HG02759 (cell line): Measurements from ENCODE around the gene NFATC4.
A peak's percentile ranks its signal among the peaks of the same experiment; 100 is the strongest.
"Not testable (repeated sequence)": the region's sequence is repeated elsewhere in the genome, so short reads cannot be mapped to it uniquely, and the experiment has no call there.

Experiments used
- ATAC-seq: cut with Tn5 transposase; IDR thresholded peaks from one replicate; pipeline ENCODE4 v1.9.1; 2021; ENCODE audit warnings: mild to moderate bottlenecking, moderate library complexity; ENCODE audit not compliant: unreplicated experiment

Gene NFATC4

GRCh38 chr14:24338843-24339242 lies 29.1 kb upstream of the NFATC4 start:
- no peak for ATAC-seq

GRCh38 chr14:24339284-24340151 lies 28.5 kb upstream of the NFATC4 start, which contains the start of gene RIPK3:
Gene RIPK3 (minus strand): TSS chr14:24339991. CDS start chr14:24339826, 165 bp downstream.
- peak; percentile 89 for ATAC-seq

GRCh38 chr14:24340606-24341005 lies 27.4 kb upstream of the NFATC4 start:
- ATAC-seq: no peak

- no peak for ATAC-seq
Measured at GRCh38 chr14:24342889-24343288, 25.1 kb upstream of the NFATC4 start.

GRCh38 chr14:24343795-24344660 lies 24.0 kb upstream of the NFATC4 start:
- no peak for ATAC-seq

- ATAC-seq: no peak
Measured at GRCh38 chr14:24347134-24347533, 20.9 kb upstream of the NFATC4 start.

- ATAC-seq: no peak
Measured at GRCh38 chr14:24348186-24348585, 19.8 kb upstream of the NFATC4 start.

DNA sequence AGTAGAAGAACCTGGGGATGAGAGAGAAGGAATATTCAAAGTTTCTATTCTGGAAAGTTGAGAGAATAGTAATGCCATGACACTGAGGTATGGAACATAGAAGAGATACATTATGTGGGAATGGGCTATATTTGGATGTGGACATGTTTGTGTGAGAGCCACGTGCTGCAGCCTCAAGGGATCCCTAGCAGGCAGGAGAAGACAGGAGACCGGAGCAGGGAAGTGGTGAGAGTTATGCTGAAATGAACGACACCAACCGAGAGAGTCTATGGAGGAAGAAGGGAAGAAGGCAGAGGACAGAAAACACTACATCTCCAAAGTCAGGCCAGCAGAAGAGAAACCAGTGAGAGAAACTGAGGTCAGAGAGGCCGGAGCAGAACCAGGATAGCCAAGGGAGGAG lies 18.2 kb upstream of the NFATC4 start:
- no peak for ATAC-seq

- no peak for ATAC-seq
Measured at GRCh38 chr14:24351517-24351916, 16.5 kb upstream of the NFATC4 start.

- ATAC-seq: no peak
Measured at GRCh38 chr14:24353559-24354481, 14.2 kb upstream of the NFATC4 start.

- not testable (repeated sequence) for ATAC-seq
Measured at GRCh38 chr14:24354482-24354825, 13.5 kb upstream of the NFATC4 start.

DNA sequence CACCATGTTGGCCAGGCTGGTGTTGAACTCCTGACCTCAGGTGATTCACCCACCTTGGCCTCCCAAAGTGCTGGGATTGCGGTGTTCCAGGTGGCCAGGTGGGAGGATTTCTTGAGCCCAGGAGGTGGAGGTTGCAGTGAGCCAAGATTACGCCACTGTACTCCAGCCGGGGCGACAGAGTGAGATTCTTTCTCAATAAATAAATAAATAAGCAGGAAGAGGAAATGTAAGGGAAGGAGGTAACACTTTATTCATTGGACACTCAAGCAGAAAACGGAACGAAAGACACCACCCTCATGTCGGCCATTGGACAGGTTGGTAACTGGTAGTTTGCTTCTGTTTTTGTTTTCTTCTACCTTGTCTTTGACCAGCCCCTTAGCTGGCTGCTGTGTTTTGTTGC lies 13.0 kb upstream of the NFATC4 start:
- ATAC-seq: no peak

DNA sequence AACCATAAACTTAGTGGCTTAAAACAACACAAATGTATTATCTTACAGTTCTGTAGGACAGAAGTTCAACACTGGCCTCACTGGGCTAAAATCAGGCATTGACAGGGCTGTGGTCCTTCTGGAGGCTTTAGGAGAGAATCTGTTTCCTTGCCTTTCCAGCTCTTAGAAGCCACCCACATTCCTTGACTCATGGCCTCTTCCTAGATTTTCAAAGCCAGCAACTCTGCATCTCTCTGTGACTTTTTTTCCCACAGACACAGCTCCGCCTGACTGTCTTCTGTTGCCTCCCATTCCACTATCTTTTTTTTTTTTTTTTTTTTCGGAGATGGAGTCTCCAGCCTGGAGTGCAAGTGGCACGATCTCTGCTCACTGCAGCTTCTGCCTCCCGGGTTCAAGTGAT lies 11.8 kb upstream of the NFATC4 start:
- no peak for ATAC-seq

DNA sequence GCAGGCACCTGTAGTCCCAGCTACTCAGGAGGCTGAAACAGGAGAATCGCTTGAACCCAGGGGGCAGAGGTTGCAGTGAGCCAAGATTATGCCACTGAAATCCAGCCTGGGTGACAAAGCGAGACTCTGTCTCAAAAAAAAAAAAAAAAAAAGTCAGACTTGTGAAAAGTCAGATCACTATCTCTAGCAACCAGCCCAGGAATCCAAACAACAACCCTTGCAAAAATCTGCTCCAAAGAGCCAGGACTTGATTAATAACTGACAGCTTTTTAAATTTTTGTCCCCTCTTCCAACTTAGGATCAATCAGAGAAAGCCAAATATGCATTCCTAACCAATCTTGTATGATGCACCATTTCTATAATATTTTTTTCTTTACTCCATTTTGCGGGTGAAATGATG lies 7.7 kb upstream of the NFATC4 start:
- no peak for ATAC-seq

- no peak for ATAC-seq
Measured at GRCh38 chr14:24361326-24361725, 6.7 kb upstream of the NFATC4 start.

- no peak for ATAC-seq
Measured at GRCh38 chr14:24362241-24362960, 5.6 kb upstream of the NFATC4 start.

GRCh38 chr14:24363401-24363800 lies 4.6 kb upstream of the NFATC4 start:
- ATAC-seq: no peak

DNA sequence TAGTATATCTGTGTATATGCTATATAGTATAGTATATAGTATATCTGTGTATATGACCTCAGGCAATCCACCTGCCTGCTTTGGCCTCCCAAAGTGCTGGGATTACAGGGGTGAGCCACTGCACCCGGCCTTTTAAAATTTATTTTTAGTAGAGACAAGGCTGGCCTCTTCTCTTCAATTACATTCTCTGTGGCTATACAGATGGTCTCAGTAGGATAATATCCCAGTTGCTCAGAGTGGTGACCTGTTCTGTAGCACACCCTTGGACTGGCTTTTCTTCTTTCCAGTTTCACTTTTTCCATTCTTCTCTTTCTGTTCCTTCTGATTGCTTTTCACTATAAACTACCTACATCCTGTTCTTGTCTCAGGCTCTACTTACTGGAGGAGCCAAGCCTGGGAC lies 3.1 kb upstream of the NFATC4 start:
- ATAC-seq: no peak

GRCh38 chr14:24365600-24366412 lies 2.2 kb upstream of the NFATC4 start:
- ATAC-seq: peak; percentile 36

DNA sequence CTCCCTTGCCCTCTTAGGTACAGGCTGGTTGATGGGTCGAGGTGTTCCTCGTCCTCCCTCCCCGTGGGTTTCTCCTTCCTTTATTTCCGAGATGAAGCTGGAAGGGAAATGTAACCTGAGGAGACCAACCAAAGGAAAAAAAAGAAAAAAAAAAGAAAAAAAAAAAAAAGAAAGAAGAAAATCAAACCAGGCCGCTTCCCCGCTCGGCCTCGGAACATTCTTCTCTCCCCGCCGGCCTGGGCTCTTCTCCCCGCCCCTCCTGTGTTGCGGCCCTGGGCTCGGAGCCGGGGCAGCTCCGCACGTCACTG lies 1.6 kb upstream of the NFATC4 start:
- ATAC-seq: no peak
